ENCODE measurements around the gene SLC25A21.
"Not testable (repeated sequence)": the region's sequence is repeated elsewhere in the genome, so short reads cannot be mapped to it uniquely, and the experiment has no call there.

SLC25A21 gene

GRCh38 chr14:37194698-37195097 is 22.3 kb upstream of the SLC25A21 start:
- TF ChIP-seq EZH2 (IDR thresholded peaks at IDR 0.05) (no peak), POLR2AphosphoS5 (IDR thresholded peaks at IDR 0.05; ENCODE audit: borderline replicate concordance, low read depth, low read length) (no peak), FOXP2 (optimal IDR thresholded peaks at IDR 0.05; ENCODE audit: control extremely low read depth, extremely low read length, insufficient read depth) (no peak)
- Histone ChIP-seq H3K4me3 (no peak overlapping the region), H3K9me3 (ENCODE audit: low read depth, low read length) (no peaks in the 10 kb centered on the region), H3K36me3 (ENCODE audit: insufficient read depth, low read length) (no peaks in the 10 kb centered on the region), H3K27ac (no peak overlapping the region), H3K9ac (ENCODE audit: insufficient read length) (no peak overlapping the region)
- DNase-seq (ENCODE audit: low read depth, low spot score) = no peak

GRCh38 chr14:37189733-37190132 is 17.3 kb upstream of the SLC25A21 start:
- H3K9me3 ChIP-seq (ENCODE audit: low read depth, low read length); H3K9ac ChIP-seq (ENCODE audit: insufficient read length); DNase-seq (ENCODE audit: low read depth, low spot score); H3K36me3 ChIP-seq (ENCODE audit: insufficient read depth, low read length); H3K4me3 ChIP-seq; H3K27ac ChIP-seq: not testable (repeated sequence)

DNA sequence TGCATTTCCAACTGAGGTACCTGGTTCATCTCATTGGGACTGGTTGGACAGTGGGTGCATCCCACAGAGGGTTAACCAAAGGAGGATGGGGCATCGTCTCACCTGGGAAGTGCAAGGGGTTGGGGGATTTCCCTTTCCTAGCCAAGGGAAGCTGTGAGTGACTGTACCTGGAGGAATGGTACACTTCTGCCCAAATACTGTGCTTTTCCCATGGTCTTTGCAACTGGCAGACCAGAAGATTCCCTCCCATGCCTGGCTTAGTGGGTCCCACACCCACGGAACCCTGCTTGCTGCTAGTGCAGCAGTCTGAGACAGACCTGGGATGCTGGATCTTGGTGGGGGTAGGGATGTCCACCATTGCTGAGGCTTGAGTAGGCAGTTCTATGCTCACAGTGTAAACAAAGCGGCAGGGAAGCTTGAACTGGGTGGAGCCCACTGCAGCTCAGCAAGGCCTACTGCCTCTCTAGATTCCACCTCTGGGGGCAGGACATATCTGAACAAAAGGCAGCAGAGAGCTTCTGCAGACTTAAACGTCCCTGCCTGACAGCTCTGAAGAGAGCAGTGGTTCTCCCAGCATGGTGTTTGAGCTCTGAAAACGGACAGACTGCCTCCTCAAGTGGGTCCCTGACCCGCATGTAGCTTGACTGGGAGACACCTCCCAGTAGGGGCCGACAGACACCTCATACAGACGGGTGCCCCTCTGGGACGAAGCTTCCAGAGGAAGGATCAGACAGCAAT is 15.6 kb upstream of the SLC25A21 start:
- H3K4me3 ChIP-seq; H3K27ac ChIP-seq; H3K9ac ChIP-seq (ENCODE audit: insufficient read length); H3K9me3 ChIP-seq (ENCODE audit: low read depth, low read length); DNase-seq (ENCODE audit: low read depth, low spot score); H3K36me3 ChIP-seq (ENCODE audit: insufficient read depth, low read length): not testable (repeated sequence)

DNA sequence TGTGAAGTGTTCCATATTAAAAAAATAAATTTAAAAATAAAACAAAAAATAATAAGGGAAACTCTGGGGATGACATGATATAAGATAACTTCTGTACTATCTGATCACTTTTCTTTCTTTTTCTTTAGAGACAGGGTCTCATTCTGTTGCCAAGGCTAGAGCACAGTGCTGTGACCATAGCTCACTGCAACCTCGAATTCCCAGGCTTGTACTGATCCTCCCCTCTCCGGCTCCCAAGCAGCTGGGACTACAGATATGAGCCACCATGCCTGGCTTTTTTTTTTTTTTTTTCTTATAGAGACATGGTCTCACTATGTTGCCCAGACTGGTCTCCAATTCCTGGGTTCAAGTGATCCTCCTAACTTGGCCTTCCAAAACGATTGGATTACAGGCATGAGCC is 14.9 kb upstream of the SLC25A21 start:
- TF ChIP-seq FOXP2 (optimal IDR thresholded peaks at IDR 0.05; ENCODE audit: control extremely low read depth, extremely low read length, insufficient read depth) = no peak
- TF ChIP-seq POLR2AphosphoS5 (IDR thresholded peaks at IDR 0.05; ENCODE audit: borderline replicate concordance, low read depth, low read length) = no peak
- no peak for TF ChIP-seq EZH2 (IDR thresholded peaks at IDR 0.05)
- Histone ChIP-seq H3K27ac (no peak overlapping the region), H3K36me3 (ENCODE audit: insufficient read depth, low read length) (no peaks in the 10 kb centered on the region), H3K4me3 (no peak overlapping the region), H3K9me3 (ENCODE audit: low read depth, low read length) (no peaks in the 10 kb centered on the region), H3K9ac (ENCODE audit: insufficient read length) (no peak overlapping the region)
- DNase-seq (ENCODE audit: low read depth, low spot score) = no peak

DNA sequence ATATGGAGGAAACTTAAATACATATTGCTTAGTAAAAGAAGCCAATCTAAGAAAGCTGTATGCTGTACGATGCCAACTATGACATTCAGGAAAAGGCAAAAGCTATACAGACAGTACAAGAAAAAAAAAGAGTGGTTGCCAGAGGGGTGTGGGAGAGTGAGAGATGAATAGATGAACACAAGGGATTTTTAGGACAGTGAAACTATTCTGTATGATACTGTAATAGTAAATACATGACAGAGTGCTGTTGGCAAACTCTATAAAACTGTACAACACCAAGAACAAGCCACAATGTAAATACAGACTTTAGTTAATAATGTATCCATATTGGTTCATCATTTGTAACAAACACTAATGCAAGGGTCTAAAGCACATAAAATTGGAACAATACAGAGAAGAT is 14.5 kb upstream of the SLC25A21 start:
- DNase-seq (ENCODE audit: low read depth, low spot score) = no peak
- H3K27ac ChIP-seq = no peak overlapping the region
- H3K9ac ChIP-seq (ENCODE audit: insufficient read length) = no peak overlapping the region
- H3K4me3 ChIP-seq = no peak overlapping the region
- no peaks in the 10 kb centered on the region for H3K36me3 ChIP-seq (ENCODE audit: insufficient read depth, low read length)
- no peaks in the 10 kb centered on the region for H3K9me3 ChIP-seq (ENCODE audit: low read depth, low read length)
- TF ChIP-seq FOXP2 (optimal IDR thresholded peaks at IDR 0.05; ENCODE audit: control extremely low read depth, extremely low read length, insufficient read depth) (no peak), POLR2AphosphoS5 (IDR thresholded peaks at IDR 0.05; ENCODE audit: borderline replicate concordance, low read depth, low read length) (no peak), EZH2 (IDR thresholded peaks at IDR 0.05) (no peak)

DNA sequence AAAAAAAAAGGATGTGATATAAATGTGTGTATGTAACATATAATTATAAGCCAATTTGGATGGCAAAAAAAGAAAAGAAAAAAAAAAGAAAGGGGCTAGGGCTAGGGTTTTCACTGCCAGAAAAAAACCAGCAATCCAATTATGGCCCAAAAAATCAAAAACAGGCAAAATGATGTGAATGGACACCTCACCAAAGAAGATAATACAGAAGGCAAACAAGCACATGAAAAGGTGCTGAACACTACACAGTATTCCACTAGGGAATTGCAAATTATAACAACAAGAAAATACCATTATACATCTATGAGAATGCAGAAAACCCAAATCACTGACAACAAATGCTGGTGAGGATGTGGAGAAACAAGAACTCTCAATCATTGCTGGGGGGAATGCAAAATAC is 13.3 kb upstream of the SLC25A21 start:
- DNase-seq (ENCODE audit: low read depth, low spot score) = no peak
- Histone ChIP-seq H3K9me3 (ENCODE audit: low read depth, low read length) (no peaks in the 10 kb centered on the region), H3K4me3 (no peak overlapping the region), H3K27ac (no peak overlapping the region), H3K9ac (ENCODE audit: insufficient read length) (no peak overlapping the region), H3K36me3 (ENCODE audit: insufficient read depth, low read length) (no peaks in the 10 kb centered on the region)
- TF ChIP-seq EZH2 (IDR thresholded peaks at IDR 0.05) = no peak
- no peak for TF ChIP-seq FOXP2 (optimal IDR thresholded peaks at IDR 0.05; ENCODE audit: control extremely low read depth, extremely low read length, insufficient read depth)

- H3K9me3 ChIP-seq (ENCODE audit: low read depth, low read length); H3K4me3 ChIP-seq; H3K27ac ChIP-seq; H3K9ac ChIP-seq (ENCODE audit: insufficient read length); DNase-seq (ENCODE audit: low read depth, low spot score); H3K36me3 ChIP-seq (ENCODE audit: insufficient read depth, low read length): not testable (repeated sequence)
Observed at GRCh38 chr14:37184520-37184919, 12.1 kb upstream of the SLC25A21 start.

- H3K27ac ChIP-seq = no peak overlapping the region
- DNase-seq (ENCODE audit: low read depth, low spot score) = no peak
- no peak overlapping the region for H3K9ac ChIP-seq (ENCODE audit: insufficient read length)
- H3K9me3 ChIP-seq (ENCODE audit: low read depth, low read length) = no peaks in the 10 kb centered on the region
- no peaks in the 10 kb centered on the region for H3K36me3 ChIP-seq (ENCODE audit: insufficient read depth, low read length)
- no peak overlapping the region for H3K4me3 ChIP-seq
- TF ChIP-seq POLR2AphosphoS5 (IDR thresholded peaks at IDR 0.05; ENCODE audit: borderline replicate concordance, low read depth, low read length) (no peak), FOXP2 (optimal IDR thresholded peaks at IDR 0.05; ENCODE audit: control extremely low read depth, extremely low read length, insufficient read depth) (no peak), EZH2 (IDR thresholded peaks at IDR 0.05) (no peak)
Observed at GRCh38 chr14:37181441-37181840, 9.0 kb upstream of the SLC25A21 start.

DNA sequence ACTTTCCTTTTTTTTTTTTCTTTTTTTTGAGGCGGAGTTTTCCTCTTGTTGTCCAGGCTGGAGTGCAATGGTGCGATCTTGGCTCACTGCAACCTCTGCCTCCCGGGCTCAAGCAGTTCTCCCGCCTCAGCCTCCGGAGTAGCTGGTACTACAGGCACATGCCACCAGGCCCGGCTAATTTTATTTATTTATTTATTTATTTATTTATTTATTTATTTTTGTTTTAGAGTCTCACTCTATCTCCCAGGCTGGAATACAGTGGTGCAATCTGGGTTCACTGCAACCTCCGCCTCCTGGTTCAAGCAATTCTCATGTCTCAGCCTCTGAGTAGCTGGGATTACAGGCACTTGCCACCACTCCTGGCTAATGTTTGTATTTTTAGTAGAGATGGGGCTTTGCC is 8.5 kb upstream of the SLC25A21 start:
- DNase-seq (ENCODE audit: low read depth, low spot score); H3K4me3 ChIP-seq; H3K9me3 ChIP-seq (ENCODE audit: low read depth, low read length); H3K27ac ChIP-seq; H3K9ac ChIP-seq (ENCODE audit: insufficient read length); H3K36me3 ChIP-seq (ENCODE audit: insufficient read depth, low read length): not testable (repeated sequence)

Measured in SK-N-MC (cell line).